GM19043 (cell line): ENCODE data around the gene GNPNAT1.
A peak's percentile ranks its signal among the peaks of the same experiment; 100 is the strongest.

Experiments
- ATAC-seq: cut with Tn5 transposase; IDR thresholded peaks from one replicate; pipeline ENCODE4 v1.9.1; 2021; ENCODE audit warnings: low read depth; ENCODE audit not compliant: unreplicated experiment

GNPNAT1 gene

DNA sequence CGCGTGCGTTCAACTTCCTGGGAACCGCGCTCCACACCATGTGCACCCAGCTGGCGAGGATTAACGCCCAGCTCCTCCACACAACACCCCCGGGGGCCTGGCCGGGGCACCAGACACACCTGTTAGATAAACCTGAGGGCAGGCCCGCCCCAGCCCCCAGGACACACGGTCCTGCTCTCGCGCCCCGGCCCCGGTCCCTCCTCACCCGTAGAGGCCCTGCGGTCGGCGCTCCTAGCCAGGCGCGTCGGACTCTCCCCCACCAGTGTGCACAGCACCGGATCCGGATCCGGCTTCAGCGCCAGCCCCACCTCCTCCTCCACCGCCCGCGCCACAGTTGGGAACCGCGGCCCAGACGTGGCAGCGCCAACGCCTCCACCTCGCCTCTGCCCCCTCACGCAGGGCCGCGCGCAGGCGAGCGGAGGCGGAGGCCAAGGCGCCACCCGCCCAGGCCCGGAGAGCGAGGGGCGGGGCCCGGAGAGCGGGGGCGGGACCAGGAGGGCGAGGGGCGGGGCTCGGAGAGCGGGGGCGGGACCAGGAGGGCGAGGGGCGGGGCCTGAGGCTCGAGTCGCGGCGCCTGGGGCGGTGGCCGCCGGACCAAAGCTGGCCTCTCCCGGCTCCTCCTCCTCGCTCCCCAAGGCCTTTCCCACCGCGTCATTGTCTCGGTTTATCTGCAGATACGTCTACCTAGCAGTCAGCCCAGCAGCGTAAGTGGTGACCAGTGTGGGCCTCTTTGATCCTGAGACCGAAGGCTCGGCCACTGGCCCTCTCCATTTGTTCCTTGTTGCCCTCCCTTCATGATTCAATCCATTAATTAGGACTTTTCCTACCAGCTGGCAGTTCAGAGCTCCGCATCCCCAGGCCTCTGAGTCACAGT, at the start of gene GNPNAT1:
TSS of gene GNPNAT1 (minus strand) at position 385 of the 874 bp plus-strand sequence. CDS start 6,957 bp downstream, outside the sequence.
- peak; percentile 86 for ATAC-seq

DNA sequence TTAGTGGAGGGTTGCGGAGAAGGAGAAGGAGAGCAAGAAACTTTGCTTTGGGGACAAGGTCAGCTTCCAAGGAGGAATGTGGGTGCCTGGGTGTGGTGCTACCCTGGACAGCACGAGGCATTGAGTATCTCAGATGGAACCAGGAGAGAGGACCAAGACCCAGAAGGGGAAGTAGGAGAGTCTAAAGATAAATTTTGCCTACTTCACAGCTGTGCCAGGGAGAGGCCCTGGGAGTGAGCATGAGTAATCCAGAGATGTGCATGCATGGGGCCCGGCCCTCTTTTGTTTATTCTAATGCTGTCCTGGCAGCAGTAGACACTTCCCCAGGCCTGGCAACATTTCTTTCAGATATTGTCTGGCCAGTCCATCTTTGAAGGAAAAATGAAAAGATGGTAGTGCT, 49.5 kb upstream of the GNPNAT1 start:
- no peak for ATAC-seq

DNA sequence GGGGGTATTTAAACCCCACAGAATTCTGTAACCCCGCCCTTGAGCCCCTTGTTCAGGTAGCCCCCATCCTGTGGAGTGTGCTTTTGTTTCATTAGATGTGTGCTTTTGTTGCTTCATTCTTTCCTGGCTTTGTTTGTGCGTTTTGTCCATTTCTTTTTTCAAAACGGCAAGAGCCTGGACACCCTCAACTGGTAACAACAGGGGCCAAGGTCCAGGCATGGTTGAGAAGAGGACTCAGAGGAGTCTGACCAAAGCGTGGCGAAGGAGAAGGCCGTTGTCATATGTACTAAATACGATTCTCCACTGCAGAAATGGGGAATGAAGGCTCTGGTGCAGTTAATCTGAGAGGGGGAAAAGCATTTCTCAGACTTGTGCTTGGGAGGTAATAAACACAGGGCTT, 46.0 kb upstream of the GNPNAT1 start:
- no peak for ATAC-seq

DNA sequence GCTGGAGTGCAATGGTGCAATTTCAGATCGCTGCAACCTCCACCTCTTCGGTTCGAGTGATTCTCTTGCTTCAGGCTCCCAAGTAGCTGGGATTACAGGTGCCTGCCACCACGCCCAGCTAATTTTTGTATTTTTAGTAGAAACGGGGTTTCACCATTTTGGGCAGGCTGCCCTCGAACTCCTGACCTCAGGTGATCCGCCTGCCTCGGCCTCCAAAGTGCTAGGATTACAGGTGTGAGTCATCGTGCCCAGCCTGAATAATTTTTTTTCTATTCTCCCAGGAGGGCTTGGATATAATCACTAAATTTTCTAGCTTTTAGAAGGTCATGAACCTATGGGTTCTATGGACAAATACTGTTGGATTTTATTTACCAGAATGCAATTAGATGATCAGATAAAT, 44.7 kb upstream of the GNPNAT1 start:
- ATAC-seq: no peak

DNA sequence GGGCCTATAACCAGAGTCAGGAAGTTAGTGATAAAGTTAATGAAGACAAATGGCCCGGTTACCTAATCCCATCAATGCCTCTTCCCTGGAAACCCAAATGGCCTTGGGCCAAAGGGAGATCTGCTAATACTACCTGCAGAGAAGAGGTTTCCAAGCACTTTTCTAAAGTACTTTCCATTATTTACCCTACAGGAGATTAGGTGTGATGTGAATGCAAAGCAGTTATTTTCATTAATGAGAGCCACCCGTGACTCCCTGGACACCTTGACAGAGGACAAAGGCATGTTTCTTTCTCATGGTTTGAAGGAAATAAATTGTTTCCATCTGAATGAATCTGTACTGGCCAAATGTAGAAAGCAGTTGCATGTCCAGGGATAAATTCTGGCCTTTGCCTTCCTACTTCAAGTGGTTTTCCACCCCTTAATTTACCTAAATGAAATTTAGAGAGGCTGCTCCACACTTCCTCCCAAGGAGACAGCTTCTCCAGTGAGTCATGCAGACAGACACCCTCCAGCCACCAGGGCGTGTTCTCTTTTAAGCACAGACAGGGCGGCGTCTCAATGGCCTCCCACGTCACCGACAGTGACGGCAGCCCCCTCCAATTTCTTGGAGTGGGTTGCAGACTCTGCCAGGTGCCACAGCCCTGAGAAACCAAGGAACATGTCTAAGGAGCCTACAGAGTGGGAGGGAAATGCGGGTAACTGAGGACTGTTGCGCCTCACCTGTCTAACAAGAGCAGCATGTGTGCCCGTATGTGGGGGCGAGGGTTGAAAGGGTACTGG, 43.9 kb upstream of the GNPNAT1 start:
- no peak for ATAC-seq

DNA sequence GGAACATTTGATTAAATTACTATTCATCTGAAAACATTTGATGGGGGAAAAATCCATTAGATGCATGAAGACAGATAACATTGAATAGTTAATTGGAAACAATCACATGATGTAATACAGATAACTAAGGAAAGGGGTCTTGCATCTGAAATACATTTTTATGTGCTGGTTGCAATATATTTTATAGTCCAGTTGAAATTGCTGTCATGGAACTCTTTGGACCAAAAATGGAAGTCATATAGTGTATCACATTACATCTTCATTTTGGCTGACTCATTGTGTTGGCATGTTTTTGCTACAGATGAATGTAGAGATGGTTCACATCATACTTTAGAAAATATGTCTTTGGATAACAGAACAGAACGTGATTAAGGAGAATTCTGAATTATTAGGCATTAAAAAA, 43.0 kb upstream of the GNPNAT1 start:
- ATAC-seq: no peak

DNA sequence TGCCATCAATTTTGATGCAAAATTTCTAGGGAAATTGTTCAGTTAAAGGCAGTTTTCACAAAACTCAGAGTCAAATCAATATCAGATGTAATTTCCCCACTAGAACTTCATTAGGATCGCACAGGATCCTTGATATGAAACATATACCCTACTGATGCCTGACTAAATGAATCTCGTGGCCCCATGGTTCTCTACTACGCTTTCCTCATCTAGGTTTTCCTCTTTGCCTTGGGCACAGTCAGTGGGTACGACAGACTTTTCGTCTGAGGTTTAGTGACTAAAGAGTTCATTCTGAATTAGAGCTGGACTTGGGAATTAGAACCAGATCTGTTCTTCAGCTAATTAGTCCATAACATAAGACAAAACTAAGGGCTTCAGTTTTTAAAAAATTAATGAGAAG, 42.5 kb upstream of the GNPNAT1 start:
- ATAC-seq: no peak

DNA sequence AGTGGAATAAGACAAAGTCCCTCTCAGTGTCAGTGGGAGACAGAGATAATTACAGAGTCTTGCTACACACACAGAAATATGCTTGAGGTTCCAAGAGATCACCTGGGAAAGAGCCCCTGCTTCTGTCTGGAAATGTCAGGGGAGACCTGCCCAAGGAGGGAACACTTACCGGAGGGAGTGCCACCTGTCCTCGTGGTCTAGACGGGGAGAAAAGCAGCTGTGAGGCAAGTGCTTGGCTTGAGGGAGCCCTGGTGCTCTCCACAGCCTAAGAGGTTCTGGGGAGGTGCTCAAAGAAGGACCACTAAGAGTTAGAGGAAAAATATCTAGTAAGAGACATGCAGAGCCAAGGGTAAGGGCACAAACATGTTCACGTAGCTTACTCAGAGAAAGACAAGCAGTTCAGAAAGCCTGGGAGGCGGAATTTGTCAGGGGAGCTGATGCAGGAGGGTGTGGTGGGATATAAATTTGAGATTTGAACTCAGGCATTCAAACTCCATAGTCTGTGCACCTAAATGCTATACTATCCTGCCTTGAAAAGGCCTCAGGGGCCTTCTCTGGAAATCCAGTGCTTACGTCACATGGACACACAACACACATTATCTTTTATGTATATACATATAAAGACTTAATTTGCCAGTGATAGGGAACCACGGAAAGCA, 38.2 kb upstream of the GNPNAT1 start:
- no peak for ATAC-seq

DNA sequence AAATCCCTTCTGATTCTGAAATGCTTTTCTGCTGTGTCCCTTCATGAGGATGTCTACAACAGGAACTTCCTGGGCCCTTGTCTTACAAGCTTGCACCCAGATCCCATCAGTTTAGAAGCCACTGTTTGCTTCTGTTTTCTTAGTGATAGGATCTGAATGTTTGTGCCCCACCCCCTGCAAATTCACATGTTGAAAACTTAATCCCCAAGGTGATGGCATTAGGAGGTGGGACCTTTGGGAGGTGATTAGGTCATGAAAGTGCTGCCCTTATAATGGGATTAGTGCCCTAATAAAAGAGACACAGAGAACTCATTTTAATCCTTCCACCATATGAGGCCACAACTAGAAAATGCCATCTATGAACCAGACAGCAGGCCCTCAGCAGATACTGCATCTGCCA, 36.0 kb upstream of the GNPNAT1 start:
- ATAC-seq: no peak

DNA sequence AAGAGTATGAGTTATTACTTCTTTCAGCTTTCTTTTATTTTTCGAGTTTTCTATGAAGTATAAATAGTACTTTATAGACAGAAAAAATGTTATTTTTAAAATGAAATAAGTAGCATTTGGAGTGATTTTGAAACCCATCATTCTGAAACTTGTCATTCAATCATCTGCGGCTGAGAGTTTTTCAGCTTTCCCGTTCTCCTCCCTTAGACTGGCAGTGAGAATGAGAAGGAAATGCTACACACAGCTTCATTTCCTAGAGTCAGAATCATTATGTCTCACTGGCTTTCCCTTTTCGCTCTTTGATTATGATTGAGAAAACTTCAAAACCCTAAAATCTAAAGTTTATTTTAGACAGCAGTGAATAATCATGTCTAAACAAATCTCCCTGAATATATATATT, 33.7 kb upstream of the GNPNAT1 start:
- ATAC-seq: no peak

DNA sequence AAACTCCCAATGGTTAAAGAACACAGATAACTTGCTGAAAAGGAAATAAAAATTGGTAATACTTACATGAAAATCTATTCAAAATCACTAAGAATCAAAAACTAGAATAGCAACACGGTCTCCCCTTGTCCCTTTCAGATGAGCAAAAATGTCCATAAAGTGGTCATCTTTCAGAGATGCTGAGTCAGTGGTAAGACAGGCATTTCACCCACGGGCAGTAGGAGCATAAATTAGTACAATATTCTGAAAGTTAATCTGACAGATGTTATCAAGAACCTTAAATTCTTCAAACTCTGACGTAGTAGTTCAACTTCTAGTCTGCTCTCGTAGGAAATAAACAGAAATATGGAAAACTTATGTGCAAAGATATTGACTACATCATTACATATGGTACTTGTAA, 33.1 kb upstream of the GNPNAT1 start:
- no peak for ATAC-seq

DNA sequence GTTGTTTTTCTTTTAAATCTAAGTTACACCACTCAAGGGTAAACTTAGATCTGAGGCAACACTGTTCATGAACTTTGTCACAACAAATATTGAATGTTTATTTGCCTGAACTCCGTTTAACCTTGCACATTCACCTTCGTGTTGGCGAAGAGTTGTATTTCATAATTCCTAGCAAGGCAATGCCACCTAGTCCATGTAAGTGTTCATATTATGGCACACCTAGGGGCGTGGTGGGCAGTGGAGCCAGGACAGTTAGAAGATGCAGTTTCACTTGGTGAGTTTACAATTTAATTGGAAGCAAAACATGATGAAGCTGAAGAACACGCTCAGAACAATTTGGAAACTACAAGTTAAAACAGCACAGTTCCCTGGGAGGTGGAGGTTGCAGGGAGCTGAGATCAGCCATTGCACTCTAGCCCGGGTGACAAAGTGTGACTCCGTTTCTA, 30.4 kb upstream of the GNPNAT1 start:
- no peak for ATAC-seq

DNA sequence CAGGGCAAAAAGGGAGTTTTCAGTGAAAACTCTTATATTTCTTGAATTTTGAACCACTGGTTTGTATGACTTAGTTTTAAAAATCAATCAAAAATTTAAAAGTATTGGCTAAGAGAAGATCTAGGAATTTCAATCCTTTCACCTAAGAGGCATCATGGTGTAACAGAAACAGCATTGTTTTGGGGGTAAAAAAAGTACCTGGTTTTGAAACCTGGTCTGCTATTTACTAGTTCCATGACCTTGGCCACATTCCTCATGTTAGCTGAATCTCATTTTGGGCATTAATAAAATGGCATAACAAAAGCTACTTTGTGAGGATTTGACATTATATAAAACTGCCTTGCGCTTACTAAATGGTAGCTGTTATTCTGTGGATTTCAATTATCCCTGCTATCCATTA, 16.7 kb upstream of the GNPNAT1 start:
- ATAC-seq: no peak

DNA sequence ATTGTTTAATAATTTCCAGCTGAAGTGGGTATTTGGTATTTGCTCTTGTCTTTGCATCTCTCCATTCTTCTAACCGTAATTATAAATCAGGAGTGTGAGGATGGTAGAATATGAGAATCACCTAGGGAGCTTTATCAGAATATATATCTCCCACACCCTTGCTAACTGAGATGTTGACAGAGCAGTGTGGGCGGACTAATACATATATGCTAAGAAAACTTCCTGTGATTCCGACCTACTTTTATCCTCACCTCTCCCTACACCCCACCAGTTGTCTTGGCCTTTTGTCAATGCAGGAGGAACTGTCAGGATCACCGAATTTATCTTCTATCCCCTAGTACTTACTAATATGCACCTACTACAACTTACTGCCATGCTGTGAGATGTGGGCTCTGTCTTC, 14.7 kb upstream of the GNPNAT1 start:
- no peak for ATAC-seq

DNA sequence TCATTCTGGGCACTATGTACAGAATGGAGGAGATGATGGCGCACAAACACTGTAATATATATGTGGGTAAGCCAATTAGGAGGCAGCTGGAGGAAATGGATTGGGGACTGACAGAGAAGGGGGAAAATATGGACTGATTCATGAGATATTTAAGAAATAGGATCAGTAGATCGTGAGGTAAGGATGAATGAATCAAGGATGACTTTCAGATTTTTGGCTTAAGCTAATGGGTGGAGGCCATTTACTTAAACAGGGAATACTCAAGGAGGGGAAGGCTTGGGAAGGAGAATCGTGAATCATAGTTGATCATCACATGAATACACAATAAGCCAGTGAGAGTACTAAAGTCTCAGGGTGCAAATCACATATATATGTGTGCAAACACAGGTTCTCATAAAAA, 11.2 kb upstream of the GNPNAT1 start:
- no peak for ATAC-seq

DNA sequence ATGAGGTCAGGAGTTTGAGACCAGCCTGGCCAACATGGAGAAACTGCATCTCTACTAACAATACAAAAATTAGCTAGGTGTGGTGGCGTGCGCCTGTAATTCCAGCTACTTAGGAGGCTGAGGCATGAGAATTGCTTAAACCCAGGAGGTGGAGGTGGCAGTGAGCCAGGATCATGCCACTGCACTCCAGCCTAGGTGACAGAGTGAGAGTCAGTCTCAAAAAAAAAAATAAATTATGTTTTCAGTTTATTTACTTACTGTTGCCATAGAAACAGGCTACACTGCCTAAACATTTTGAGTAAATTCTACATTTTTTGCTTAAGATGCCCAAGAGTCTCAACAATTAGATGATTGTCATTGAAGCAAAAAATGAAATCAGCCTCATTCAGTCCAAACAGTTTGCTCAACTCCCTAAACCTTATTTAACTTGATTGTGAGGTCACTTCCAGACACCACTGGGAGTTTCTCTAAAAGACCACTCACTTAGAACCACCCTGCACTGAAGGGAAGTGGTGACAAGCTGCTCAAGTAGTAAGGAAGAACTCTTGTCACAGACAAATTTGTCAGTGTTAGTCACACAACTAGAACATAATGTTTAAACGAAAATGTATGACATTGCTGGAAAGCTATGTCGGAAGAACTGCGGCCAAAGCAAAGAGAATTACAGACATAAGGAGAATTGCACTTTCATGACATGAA, 9.8 kb upstream of the GNPNAT1 start:
- no peak for ATAC-seq

DNA sequence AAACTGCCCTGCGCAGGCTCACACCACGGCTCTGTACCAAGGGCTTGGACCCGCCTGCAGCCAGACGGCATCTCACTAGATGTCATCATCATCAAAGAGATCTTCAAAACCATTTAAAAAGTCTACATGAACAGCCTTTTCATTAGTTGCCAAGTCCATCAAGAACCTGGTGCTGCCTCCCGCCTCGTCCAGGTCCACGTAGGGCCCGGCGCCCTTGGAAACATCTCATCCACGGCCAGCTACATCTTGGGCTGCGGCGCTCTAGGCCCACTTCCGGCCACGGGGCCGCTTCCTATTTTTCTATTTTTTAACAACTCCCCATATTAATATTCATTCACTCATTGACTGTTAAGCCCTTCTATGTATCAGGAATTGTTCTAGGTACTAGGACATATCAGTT, 7.4 kb upstream of the GNPNAT1 start:
- no peak for ATAC-seq

DNA sequence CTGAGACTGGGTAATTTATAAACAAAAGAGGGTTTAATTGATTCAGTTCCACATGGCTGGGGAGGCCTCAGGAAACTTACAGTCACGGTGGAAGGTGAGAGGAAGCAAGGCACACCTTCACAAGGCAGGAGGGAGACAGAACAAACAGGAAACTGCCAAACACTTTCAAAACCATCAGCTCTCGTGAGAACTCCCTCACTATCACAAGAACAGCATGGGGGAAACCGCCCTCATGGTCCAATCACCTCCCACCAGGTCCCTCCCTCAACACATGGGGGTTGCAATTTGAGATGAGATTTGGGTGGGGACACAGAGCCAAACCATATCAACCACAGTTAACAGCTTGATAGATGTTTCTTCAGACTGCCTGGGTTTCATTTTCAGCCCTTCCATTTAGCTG, 6.2 kb upstream of the GNPNAT1 start:
- no peak for ATAC-seq

DNA sequence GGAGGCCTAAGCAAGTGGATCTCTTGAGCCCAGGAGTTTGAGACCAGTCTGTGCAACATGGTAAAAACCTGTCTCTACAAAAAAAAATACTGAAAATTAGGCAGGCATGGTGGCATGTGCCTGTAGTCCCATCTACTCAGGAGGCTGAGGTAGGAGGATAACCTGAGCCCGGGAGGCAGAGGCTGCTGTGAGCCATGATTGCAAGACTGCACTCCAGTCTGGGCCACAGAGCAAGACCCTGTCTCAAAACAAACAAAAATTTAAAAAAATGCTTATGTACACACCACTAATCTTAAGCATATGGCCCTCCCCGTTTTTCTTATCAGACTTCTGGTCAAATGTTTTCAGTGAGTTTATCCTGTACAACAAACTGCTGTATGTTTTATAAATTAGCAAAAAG, 1.7 kb upstream of the GNPNAT1 start:
- no peak for ATAC-seq

DNA sequence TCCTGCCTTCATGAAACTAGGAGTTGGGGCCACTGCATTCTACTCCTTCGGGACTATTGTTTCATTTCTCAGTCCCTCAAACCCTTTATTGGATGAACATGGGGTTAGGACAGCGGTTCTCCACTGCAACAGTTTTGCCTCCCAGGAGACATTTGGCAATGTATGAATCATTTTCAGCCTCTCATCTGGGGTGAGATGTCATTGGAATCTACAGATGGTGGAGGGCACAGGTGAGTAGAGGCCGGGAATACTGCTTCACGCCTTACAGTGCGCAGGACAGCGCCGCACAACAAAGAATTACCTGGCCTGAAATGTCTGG, 649 bp upstream of the GNPNAT1 start:
- no peak for ATAC-seq

DNA sequence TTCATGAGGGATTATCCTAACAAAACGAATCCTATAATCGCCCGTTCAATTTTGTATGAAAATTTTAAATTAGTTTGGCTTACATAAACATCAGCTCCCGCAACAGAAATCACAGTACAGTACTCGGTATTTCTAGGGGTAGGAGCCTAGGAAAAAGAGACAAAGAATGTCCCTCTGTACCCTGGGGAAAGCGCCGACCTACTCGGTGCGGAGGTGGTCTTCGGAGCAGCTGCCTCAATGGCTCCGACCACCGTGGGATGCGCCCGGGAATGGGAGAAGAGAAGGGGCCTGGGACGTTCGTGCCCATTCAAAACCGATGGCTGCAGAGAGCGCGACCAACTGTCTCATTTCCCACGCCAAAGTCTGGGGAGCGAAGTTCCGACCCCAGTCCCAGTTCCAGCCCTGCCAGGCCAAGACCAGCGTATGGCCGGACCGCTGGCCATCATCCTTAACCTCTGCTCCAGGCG, 618 bp downstream of the GNPNAT1 start:
- no peak for ATAC-seq
